DND-41 (cell line): ENCODE measurements around the gene PLXNA4.

Source experiments
- CTCF ChIP-seq: IDR thresholded peaks from 2 replicates; pipeline ENCODE4 v1.5.1; 2012; ENCODE audit warnings: borderline replicate concordance, low read length, moderate library complexity, mild to moderate bottlenecking; ENCODE audit not compliant: poor library complexity, severe bottlenecking; ENCODE audit errors: extremely low read depth
- EZH2 ChIP-seq: IDR thresholded peaks from 3 replicates; pipeline ENCODE4 v1.6.1; 2012; ENCODE audit warnings: borderline replicate concordance, low read depth, mild to moderate bottlenecking, moderate library complexity, low read length, inconsistent platforms; ENCODE audit not compliant: severe bottlenecking

GRCh38 chr7:132407764-132408163 lies 168.5 kb downstream of the PLXNA4 start:
- no peak for TF ChIP-seq CTCF
- TF ChIP-seq EZH2: no peak
